Ecto neural progenitor cell (in vitro differentiated cells): ENCODE results near the gene HMHB1.
A peak's percentile ranks its signal among the peaks of the same experiment; 100 is the strongest.
"Not testable (repeated sequence)": the region's sequence is repeated elsewhere in the genome, so short reads cannot be mapped to it uniquely, and the experiment has no call there.

Experiments used
- DNase-seq: peaks from one replicate; pipeline ENCODE4 v3.0.0-alpha.2; 2018; ENCODE audit warnings: low spot score

HMHB1 gene

DNA sequence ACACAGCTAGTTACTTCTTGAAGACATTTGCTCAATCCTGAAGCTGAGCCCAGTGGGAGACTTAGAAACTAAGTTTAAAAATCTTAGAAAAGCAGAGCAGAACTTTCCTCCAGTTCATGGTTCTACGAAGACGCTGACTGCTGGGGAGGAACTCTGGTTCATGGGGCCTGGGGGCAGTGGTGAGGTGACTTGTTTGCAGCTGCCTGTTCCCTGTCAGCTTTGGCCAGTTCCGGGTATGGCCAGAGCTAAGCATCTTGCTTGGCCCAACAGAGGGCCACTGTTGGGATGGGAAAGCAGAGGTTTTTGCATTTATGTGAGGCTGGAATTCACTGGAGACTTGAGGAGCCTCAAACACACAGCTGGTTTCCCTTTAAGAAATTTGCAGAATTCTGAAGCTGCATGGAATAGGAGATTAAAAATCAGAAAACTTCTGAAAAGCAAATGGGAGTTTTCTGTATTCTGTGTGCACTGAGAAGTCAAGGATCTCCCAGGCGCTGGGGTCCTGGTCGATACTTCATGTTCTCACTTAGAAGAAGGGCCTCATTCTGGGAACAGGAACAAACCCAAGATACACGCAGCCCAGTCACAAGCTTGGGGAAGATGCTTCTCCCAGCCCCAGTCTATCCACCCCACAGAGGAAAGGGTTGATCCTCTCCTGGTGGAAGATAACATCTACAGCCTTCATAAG, 10.6 kb upstream of the HMHB1 start:
- DNase-seq: no peak

DNA sequence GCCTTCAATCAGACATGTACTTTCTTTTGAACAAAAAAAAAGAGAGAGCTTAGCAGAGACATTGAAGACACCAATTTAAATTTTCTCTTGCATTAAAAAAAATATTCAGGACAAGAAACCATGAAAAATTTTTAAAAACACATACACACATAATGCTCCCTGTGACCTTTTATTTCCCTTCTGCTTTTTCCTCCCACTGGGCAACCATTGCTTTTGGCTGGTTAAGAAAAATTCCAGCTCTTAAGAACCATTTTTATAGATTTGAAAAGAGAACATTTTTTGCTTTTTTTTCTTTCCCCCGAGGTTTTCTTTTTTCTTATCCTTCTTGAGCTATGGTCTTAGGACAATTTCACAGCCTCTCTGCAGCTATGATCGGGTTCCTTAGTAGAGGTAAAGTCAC, 6.1 kb upstream of the HMHB1 start:
- no peak for DNase-seq

DNA sequence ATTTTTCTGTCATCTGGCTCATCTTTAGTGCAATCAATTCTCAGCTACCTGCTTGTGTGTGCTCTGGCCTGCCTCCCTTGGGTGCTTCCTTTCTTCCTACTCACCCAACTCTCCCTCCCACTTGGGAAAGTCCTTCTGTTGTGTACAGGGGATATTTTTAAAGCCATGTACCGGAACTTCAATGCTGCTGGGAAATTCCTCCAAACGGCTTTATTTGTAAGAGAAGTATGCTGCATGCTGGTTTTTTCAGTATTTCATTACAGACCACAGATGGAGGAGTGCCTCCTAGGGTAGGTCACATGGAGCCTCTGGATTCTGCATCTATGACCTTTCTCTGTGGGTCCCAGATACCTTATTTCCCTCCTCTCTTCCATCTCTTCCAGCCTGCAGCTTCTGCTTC, 5.4 kb upstream of the HMHB1 start:
- DNase-seq: no peak

GRCh38 chr5:143807401-143807800, 4.6 kb upstream of the HMHB1 start:
- no peak for DNase-seq

- DNase-seq: not testable (repeated sequence)
Observed at GRCh38 chr5:143816370-143816769, 4.4 kb downstream of the HMHB1 start.

GRCh38 chr5:143819716-143820115, 7.8 kb downstream of the HMHB1 start:
- DNase-seq: no peak

GRCh38 chr5:143820451-143820850, 8.5 kb downstream of the HMHB1 start:
- no peak for DNase-seq

- DNase-seq: peak; percentile 88
Observed at GRCh38 chr5:143824851-143825720, 13.1 kb downstream of the HMHB1 start.

- no peak for DNase-seq
Observed at GRCh38 chr5:143826951-143827444, 15.0 kb downstream of the HMHB1 start.

DNA sequence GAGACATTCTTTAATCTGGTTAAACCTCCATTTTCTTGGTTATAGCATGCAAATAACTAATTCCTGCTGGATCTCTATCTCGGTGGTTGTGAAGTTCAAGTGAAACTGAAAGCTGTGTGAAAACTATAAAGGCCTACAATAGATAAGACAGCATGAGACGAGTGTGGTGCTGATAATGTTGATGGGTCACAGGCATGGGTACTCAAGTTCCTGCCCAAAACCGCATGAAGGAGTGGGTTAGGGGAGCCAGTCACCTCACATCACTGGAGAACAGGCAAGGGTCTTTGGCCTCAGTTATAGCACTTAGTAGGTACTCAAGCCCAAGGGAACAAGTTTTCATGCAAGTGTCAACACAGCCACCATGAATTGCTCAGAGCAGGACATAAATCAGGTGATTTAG, 16.7 kb downstream of the HMHB1 start:
- no peak for DNase-seq

- DNase-seq: no peak
Observed at GRCh38 chr5:143833177-143833576, 21.2 kb downstream of the HMHB1 start.

DNA sequence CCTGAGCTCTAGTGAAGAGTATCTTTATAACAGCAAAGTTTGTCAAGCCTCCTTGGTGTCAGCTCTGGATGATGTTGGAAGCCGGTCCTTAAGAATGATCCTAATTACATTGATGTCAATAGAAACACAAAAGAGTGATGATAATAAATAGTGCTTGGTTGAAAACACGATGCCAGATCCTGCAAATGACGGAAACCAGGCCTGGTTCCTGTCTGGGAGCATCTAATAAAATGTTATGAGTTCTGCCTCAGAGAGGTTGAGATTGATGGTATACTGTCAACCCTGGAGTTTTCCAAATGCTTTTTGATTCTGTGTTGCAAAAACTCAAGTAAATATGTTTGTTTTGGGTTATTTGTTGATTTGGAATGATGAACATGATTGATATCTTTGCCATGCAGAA, 23.3 kb downstream of the HMHB1 start:
- no peak for DNase-seq

GRCh38 chr5:143836161-143836725, 24.3 kb downstream of the HMHB1 start:
- DNase-seq: no peak

- DNase-seq: no peak
Observed at GRCh38 chr5:143837306-143837848, 25.4 kb downstream of the HMHB1 start.

- no peak for DNase-seq
Observed at GRCh38 chr5:143841446-143841845, 29.5 kb downstream of the HMHB1 start.

DNA sequence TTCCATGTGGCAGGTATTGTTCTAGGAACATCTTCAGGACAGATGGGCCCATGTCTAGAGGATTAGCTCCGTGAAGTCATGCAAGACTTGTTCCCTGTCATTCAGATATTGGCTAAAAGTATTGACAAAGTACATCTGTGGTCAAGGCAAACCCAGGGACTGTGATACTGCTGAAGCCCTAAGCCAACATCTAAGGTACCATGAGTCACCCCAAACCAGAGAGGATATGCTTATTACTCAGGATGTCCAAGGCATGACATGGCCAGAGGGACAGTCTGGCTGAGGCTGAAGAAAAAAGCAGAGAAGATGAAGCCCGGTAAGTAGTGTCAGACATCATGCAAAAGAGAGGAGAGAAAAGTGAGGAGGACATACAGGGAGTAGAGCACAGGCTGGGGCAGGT, 31.0 kb downstream of the HMHB1 start:
- no peak for DNase-seq

GRCh38 chr5:143843461-143843860, 31.5 kb downstream of the HMHB1 start:
- DNase-seq: no peak

DNA sequence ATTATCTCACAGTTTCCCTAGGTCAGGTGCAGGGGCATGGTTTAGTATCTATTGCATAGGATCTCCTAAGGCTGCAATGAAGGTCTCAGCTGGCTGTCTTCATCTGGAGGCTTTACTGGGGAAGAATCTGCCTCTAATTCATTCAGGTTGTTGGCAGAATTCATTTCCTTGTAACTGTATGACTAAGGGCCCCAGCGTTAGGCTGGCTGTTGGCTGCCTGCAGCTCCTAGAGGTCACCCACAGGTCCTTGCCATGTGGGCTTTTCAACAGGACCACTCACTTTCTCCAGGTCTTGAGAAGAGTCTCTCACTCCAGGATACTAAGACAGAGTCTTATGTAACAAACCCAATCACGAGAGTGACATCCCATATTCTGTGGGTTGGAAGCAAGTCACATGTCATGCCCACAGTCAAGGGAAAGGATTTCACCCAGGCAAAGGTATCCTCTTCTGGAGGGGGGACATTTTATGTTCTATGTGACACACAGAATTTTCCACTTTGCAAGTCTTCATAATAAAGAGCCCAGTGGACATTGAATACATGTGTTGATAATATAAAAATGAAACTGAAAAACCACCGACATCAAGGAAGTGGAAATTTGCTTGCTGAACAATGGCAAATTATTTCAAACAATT, 38.2 kb downstream of the HMHB1 start:
- no peak for DNase-seq

DNA sequence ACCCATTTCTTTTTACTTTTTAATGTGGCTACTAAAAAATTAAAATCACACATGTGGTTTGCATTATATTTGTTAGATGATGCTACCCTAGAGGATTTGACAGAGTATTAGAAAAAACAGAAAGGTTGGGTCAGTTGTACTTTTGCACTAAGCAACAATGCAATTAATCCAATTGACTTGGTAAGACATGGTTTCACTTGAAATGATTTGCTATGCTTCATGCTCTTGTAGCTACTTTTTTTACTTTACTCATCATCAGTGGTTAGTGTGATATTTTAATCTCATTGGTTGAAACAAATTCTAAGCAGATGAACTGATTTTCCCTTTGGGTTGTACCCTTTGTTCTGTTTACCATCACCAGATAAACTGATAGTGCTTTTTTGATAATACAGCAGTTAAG, 39.4 kb downstream of the HMHB1 start:
- no peak for DNase-seq

DNA sequence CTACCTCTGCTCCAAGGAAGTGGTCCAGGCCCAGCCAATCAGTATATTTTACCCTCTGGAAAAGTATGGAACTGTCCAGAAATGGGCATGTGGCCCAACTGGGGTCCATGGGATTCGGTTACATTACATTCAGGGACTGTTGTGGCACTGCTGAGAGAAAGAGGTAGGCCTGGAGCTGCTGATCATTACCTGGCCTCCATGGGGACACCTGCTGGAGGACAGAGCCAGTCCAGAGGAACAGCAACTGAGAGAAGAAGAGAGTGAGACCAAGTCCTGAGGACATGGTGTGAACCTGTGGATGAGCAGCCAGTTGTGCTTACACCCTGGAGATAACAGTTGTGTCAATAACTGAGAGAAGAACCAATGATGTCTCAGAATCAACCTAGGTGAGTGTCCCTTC, 48.2 kb downstream of the HMHB1 start:
- no peak for DNase-seq

DNA sequence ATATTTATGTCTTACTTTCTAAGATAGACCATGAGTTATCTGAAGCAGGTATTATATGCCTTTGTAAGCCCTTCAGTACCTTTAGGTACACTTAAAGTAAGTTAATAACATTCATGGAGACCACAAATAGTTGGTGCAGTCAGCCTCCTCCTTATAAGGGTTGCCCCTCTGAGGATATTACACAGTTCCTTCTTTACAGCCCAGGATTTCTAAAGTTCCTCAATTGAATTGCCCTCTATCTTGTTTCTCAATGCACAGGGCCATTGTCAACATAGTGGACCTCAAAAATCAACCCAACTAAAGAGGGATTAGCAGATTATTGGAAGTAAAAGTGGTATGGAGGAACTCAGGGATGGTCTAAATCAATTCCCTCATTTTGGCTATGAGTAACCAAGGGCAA, 50.3 kb downstream of the HMHB1 start:
- no peak for DNase-seq

GRCh38 chr5:143865426-143866025, 53.6 kb downstream of the HMHB1 start:
- DNase-seq: no peak
